K562 (cell line): ENCODE data around the gene CUTA. TPM values are rescaled to one million over a fixed set of nuclear protein-coding genes. Genes with fewer than 3 reads are reported as not detected.

Experiments
- ATAC-seq: fragments of 200-7000 bp; cut with Tn5 transposase; 3 replicates; pipeline ENCODE4 v1.9.1; 2020; ENCODE audit warnings: moderate library complexity
- BruUV-seq: library from RNA; stranded (reverse); fragments of 400-500 nt; replicated peaks from 2 replicates; lab custom pipeline; 2021; lab: Mats Ljungman, UMichigan
- CTCF ChIA-PET: fragments of 300-600 bp; formaldehyde crosslinking; extraction: SDS; loops from one replicate; lab custom pipeline; 2021; ENCODE audit warnings: low intra/inter-chr PET ratio; lab: Yijun Ruan, JAX
- POLR2A ChIA-PET: fragments of 300-600, 350-650 bp; sonication (Branson Sonifier 250); formaldehyde crosslinking; extraction: SDS; loops from one replicate; lab custom pipeline; 2021; ENCODE audit warnings: antibody characterized with exemption, inconsistent platforms; lab: Yijun Ruan, JAX
- DNase-seq, 4 experiments: peaks; one replicate each; pipeline versions ENCODE4 v3.0.0 to v3.0.0-alpha.2; 2011 to 2018; ENCODE audit warnings: low spot score in 3 of 4, mixed read lengths in 3 of 4; ENCODE audit errors: extremely low read depth in 1 of 4
- FAIRE-seq: peaks from 2 replicates; lab custom pipeline; 2011; peaks lifted over from hg19 to GRCh38; lab: Jason Lieb, UNC
- H2AFZ ChIP-seq: 2 replicates; pipeline ENCODE4 v1.6.0; 2011; ENCODE audit warnings: low read depth, low read length, control low read depth, inconsistent platforms
- H3K27ac ChIP-seq: fragments of 200-600 bp; 3 replicates; pipeline ENCODE4 v1.8.0; 2011; ENCODE audit warnings: low read depth, mild to moderate bottlenecking, control low read depth, inconsistent platforms, low read length, moderate library complexity, mixed read lengths; ENCODE audit errors: extremely low read depth
- H3K27me3 ChIP-seq, 2 experiments: fragments of 300-600 bp in 1 of 2; 2 replicates in 1 of 2; 3 replicates in 1 of 2; pipeline versions ENCODE4 v1.6.0 to v1.8.0; 2011; ENCODE audit warnings: inconsistent platforms in 2 of 2, low read length in 2 of 2, mild to moderate bottlenecking in 1 of 2, mixed read lengths in 1 of 2, moderate library complexity in 1 of 2; ENCODE audit not compliant: control insufficient read depth in 2 of 2, insufficient read depth in 2 of 2
- H3K36me3 ChIP-seq: fragments of 300-600 bp; 3 replicates; pipeline ENCODE4 v1.8.0; 2011; ENCODE audit warnings: mild to moderate bottlenecking, low read length, inconsistent platforms; ENCODE audit not compliant: control insufficient read depth, insufficient read depth
- H3K4me1 ChIP-seq, 2 experiments: fragments of 200-600 bp in 1 of 2; replicated peaks in 1 of 2; 2 replicates in 1 of 2; 3 replicates in 1 of 2; pipeline versions ENCODE4 v1.5.1 to v1.8.0; 2011; ENCODE audit warnings: inconsistent platforms in 2 of 2, low read length in 2 of 2, mild to moderate bottlenecking in 1 of 2, mixed read lengths in 1 of 2, moderate library complexity in 1 of 2; ENCODE audit not compliant: control insufficient read depth in 2 of 2, insufficient read depth in 2 of 2
- H3K4me2 ChIP-seq: 2 replicates; pipeline ENCODE4 v1.6.1; 2011; ENCODE audit warnings: low read length, control low read depth, inconsistent platforms, mixed read lengths; ENCODE audit not compliant: insufficient read depth
- H3K4me3 ChIP-seq: fragments of 200-600 bp; sonication (generic), shearing (Covaris generic); 2 replicates; pipeline ENCODE4 v1.5.1; 2016; ENCODE audit warnings: control low read depth, inconsistent platforms
- H3K79me2 ChIP-seq: fragments of 200-600 bp; 3 replicates; pipeline ENCODE4 v1.8.0; 2011; ENCODE audit warnings: low read length, inconsistent platforms; ENCODE audit not compliant: control insufficient read depth, insufficient read depth
- H3K9ac ChIP-seq, 2 experiments: 2 replicates each; pipeline versions ENCODE4 v1.6.0 to v1.6.1; 2011; ENCODE audit warnings: low read depth in 2 of 2, low read length in 2 of 2, control low read depth in 1 of 2, inconsistent platforms in 1 of 2, mild to moderate bottlenecking in 1 of 2, mixed read lengths in 1 of 2; ENCODE audit not compliant: insufficient read depth in 1 of 2
- H3K9me1 ChIP-seq: one replicate; pipeline ENCODE4 v1.6.0; 2011; ENCODE audit warnings: inconsistent platforms, mild to moderate bottlenecking, low read length, moderate library complexity; ENCODE audit not compliant: control insufficient read depth, insufficient read depth
- H3K9me3 ChIP-seq: replicated peaks from 2 replicates; pipeline ENCODE4 v1.5.1; 2011; ENCODE audit warnings: low read depth, low read length, inconsistent platforms; ENCODE audit not compliant: control insufficient read depth, insufficient read depth
- H4K20me1 ChIP-seq: replicated peaks from 2 replicates; pipeline ENCODE4 v1.6.1; 2011; ENCODE audit warnings: low read length, inconsistent platforms, mixed read lengths; ENCODE audit not compliant: control insufficient read depth, insufficient read depth
- AFF1 ChIP-seq, 2 experiments: fragments of 450-650 bp; IDR thresholded peaks; 2 replicates each; pipeline ENCODE4 v1.6.1; 2018; ENCODE audit warnings: mild to moderate bottlenecking in 2 of 2, low read depth in 1 of 2; ENCODE audit not compliant: partially characterized antibody in 2 of 2
- CSDE1 ChIP-seq, 2 experiments: fragments of 450-650 bp; IDR thresholded peaks; 2 replicates each; pipeline ENCODE4 v1.6.1; 2016; ENCODE audit warnings: mild to moderate bottlenecking in 1 of 2
- CTBP1 ChIP-seq: fragments of 450-650 bp; IDR thresholded peaks from 2 replicates; pipeline ENCODE4 v1.6.1; 2016; ENCODE audit warnings: borderline replicate concordance
- EHMT2 ChIP-seq: fragments of 450-650 bp; IDR thresholded peaks from 2 replicates; pipeline ENCODE4 v1.6.1; 2018; ENCODE audit warnings: antibody characterized with exemption
- ELF4 ChIP-seq: fragments of 450-650 bp; formaldehyde crosslinking; IDR thresholded peaks from 2 replicates; pipeline ENCODE4 v1.4.0; 2022; ENCODE audit warnings: missing genetic modification characterization
- HEY1 ChIP-seq: fragments of 250-450 bp; sonication (Bioruptor Pico); IDR thresholded peaks from 2 replicates; pipeline ENCODE4 v1.5.0; 2020; ENCODE audit warnings: mild to moderate bottlenecking, moderate library complexity, borderline replicate concordance
- MCM3 ChIP-seq: fragments of 450-650 bp; IDR thresholded peaks from 2 replicates; pipeline ENCODE4 v1.6.1; 2016
- PHB2 ChIP-seq: fragments of 450-650 bp; IDR thresholded peaks from 2 replicates; pipeline ENCODE4 v1.6.1; 2017; ENCODE audit warnings: low read depth
- POLR2A ChIP-seq: fragments of 450-650 bp; conservative IDR thresholded peaks from 2 replicates; pipeline ENCODE4 v1.6.1; 2016
- PTBP1 ChIP-seq: fragments of 200-400 bp; formaldehyde crosslinking; IDR thresholded peaks from 2 replicates; pipeline ENCODE4 v1.6.1; 2017; ENCODE audit warnings: low read depth, low read length
- RB1 ChIP-seq: fragments of 450-650 bp; IDR thresholded peaks from 2 replicates; pipeline ENCODE4 v1.6.1; 2017; ENCODE audit warnings: low read depth, mild to moderate bottlenecking
- RBM22 ChIP-seq: fragments of 200-400 bp; formaldehyde crosslinking; IDR thresholded peaks from 2 replicates; pipeline ENCODE4 v1.6.1; 2018; ENCODE audit warnings: low read length, low read depth; ENCODE audit not compliant: poor library complexity, severe bottlenecking
- TGIF2 ChIP-seq: sonication (generic); formaldehyde crosslinking; IDR thresholded peaks from 2 replicates; pipeline ENCODE4 v1.8.1; 2022; ENCODE audit warnings: mild to moderate bottlenecking, missing genetic modification reagents, moderate library complexity
- ZC3H4 ChIP-seq: sonication (generic); formaldehyde crosslinking; IDR thresholded peaks from 2 replicates; pipeline ENCODE4 v1.9.0; 2021; ENCODE audit warnings: missing genetic modification reagents, borderline replicate concordance
- ZNF217 ChIP-seq: sonication (generic); formaldehyde crosslinking; IDR thresholded peaks from 2 replicates; pipeline ENCODE4 v1.8.0; 2022; ENCODE audit warnings: mild to moderate bottlenecking, missing genetic modification reagents
- ZNF561 ChIP-seq: fragments of 450-650 bp; formaldehyde crosslinking; conservative IDR thresholded peaks from 2 replicates; pipeline ENCODE4 v1.4.0; 2020; ENCODE audit warnings: mild to moderate bottlenecking, moderate library complexity
- WGBS: fragments of 100-300 bp; shearing (Covaris generic); methylation state at CpG from one replicate; pipeline ENCODE4 v1.1.6; 2016; ENCODE audit warnings: low coverage, mixed read lengths; ENCODE audit not compliant: insufficient coverage; ENCODE audit errors: missing lambda C conversion rate; 5-methylcytosine and 5-hydroxymethylcytosine counted together
- in situ Hi-C: fragments of 300-500 bp; cut with MboI; formaldehyde crosslinking; loops from 4 replicates; pipeline ENCODE4 v1.15.0; 2018; ENCODE audit warnings: inconsistent platforms, mixed read lengths
- intact Hi-C: fragments of 100-400 bp; cut with micrococcal nuclease; formaldehyde crosslinking; loops from 2 replicates; pipeline ENCODE4 v1.14.2; 2022
- polyA plus RNA-seq, 8 experiments: library from polyadenylated mRNA; depleted of rRNA in 4 of 8; stranded (reverse) in 5 of 8; unstranded in 3 of 8; fragments of >200 nt; fragmentation: Nextera tagmentation in 2 of 8; fragmentation: Illumina TruSeq in 1 of 8; extraction: Ambion mirVana in 2 of 8; extraction: Trizol in 1 of 8; gene quantifications; 2 replicates each; pipeline versions ENCODE4 v1.2.1 to v1.2.3, GENCODE V29; 2011 to 2014; ENCODE audit warnings: inconsistent platforms in 1 of 8, missing spikeins in 1 of 8
- total RNA-seq, 7 experiments: library from RNA; depleted of rRNA in 6 of 7; stranded (reverse); fragments of >200 nt in 6 of 7; fragmentation: Illumina TruSeq in 2 of 7; extraction: Trizol in 2 of 7; gene quantifications; 2 replicates each; pipeline versions ENCODE4 v1.2.1 to v1.2.3, GENCODE V29; 2011 to 2021; ENCODE audit warnings: low replicate concordance in 1 of 7
- TF ChIP-seq, protein P1 (sequence below): IDR thresholded peaks from 2 replicates; pipeline ENCODE4 v1.6.1; 2016; ENCODE audit warnings: missing genetic modification characterization, missing compliant biosample characterization

The CUTA gene
- total and polyA plus RNA-seq, 9 of the 15 experiments (the other 6 are each of a cell fraction or from before 2014, with no cell fraction given), result 166 to 682 (median 310) TPM

DNA sequence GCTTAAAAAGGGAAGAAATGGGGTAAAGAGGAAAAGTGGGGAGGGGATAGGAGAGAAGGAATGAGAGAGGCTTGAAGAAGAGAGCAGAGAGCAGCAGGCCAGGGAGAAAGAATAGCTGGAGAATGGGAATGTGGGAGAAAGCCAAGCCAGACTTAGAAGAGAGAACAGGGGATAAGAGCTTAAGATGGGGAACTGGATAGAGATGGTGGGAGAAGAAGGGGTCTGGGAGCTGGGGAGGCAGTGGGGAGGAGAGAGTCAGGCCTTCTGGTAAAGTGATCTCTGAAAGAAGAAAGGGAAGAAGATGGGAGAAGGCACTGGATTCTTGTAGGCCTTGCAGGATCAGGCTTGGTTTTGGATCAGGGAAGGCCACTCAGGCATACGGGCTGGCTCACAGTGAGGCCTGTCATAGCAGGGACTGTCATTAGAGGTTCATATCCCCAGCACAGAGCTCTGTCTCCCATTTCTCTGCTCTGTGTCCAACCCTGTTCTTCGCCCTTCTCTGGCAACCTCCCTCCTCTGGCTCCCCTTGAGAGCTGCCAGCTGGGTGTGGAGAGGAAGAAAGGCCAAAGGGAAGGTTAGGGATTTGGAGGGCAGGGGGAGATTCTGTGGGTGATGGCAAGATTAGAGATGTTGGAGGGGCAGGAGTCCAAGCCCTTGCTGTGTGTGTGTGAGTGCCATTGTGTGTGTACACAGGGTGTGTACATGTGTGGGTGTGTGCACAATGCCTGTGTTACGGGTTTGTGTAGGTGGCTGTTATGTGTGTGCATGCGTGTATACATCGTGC lies 11.3 kb upstream of the CUTA start:
- H3K27ac ChIP-seq, result peak overlapping the region; percentile 77
- no peaks in the 10 kb centered on the region; the same call in 1 of the 2 replicates for H4K20me1 ChIP-seq
- TSS peak; percentile 64 for BruUV-seq
- peak overlapping the region; percentile 82 for H3K4me2 ChIP-seq
- in situ Hi-C loops, result no loop called here
- peak overlapping the region; percentile 60 to 91; a peak in 3 of 4 replicates for H3K9ac ChIP-seq
- peaks cover 51% of the 10 kb centered on the region for H3K79me2 ChIP-seq
- DNase-seq, result peak in 1 of 4 experiments; percentile 33
- CTCF ChIA-PET, result interaction anchor here (0.6 kb wide), 1 partner anchor 9 kb away, joined by 3 read pairs; no protein-coding TSS in a partner anchor
- intact Hi-C loops, result loop anchor here (5.0 to 10.0 kb wide), 4 partner anchors 54 to 304 kb away; partner anchors contain the start of genes BAK1 and RGL2
- peak overlapping the region; percentile 77; the same call in 1 of the 2 replicates for H2AFZ ChIP-seq
- H3K36me3 ChIP-seq, result no peaks in the 10 kb centered on the region
- 69% methylated on average over 5 of the region's 5 CpGs for WGBS
- H3K27me3 ChIP-seq, result no peaks in the 10 kb centered on the region
- ATAC-seq, result no peak
- H3K9me3 ChIP-seq, result no peaks in the 10 kb centered on the region
- no peaks in the 10 kb centered on the region for H3K9me1 ChIP-seq
- peak overlapping the region; percentile 49; the same call in 1 of the 2 replicates for H3K4me3 ChIP-seq
- H3K4me1 ChIP-seq, result peaks cover 53 to 65% of the 10 kb centered on the region in 2 experiments
- peak; percentile 40 for FAIRE-seq
- POLR2A ChIA-PET, result interaction anchor here (0.5 to 1.2 kb wide), 7 partner anchors 11 to 286 kb away, joined by 3 to 6 read pairs (median 3); no protein-coding TSS in a partner anchor
- peak in 1 of 2 experiments; percentile 36 for TF ChIP-seq AFF1 (IDR thresholded peaks at IDR 0.05; ENCODE audit: low read depth in 1 of 2, partially characterized antibody in 2 of 2)
- peak; percentile 50; the same call in 1 of the 2 replicates for TF ChIP-seq ZC3H4 (CRISPR knock-in tag)
- 0 out of 2 replicates have a peak, but pooled peaks have one; percentile 33 for TF ChIP-seq PHB2
- no peak for TF ChIP-seq HEY1 (CRISPR knock-in tag)
- 0 out of 2 replicates have a peak, but pooled peaks have one; percentile 7 for TF ChIP-seq ZNF561 (CRISPR knock-in tag)
- TF ChIP-seq MCM3, result no peak
- 0 out of 2 replicates have a peak, but pooled peaks have one; percentile 33 for TF ChIP-seq ELF4 (CRISPR knock-in tag)
- TF ChIP-seq, protein P1, sequence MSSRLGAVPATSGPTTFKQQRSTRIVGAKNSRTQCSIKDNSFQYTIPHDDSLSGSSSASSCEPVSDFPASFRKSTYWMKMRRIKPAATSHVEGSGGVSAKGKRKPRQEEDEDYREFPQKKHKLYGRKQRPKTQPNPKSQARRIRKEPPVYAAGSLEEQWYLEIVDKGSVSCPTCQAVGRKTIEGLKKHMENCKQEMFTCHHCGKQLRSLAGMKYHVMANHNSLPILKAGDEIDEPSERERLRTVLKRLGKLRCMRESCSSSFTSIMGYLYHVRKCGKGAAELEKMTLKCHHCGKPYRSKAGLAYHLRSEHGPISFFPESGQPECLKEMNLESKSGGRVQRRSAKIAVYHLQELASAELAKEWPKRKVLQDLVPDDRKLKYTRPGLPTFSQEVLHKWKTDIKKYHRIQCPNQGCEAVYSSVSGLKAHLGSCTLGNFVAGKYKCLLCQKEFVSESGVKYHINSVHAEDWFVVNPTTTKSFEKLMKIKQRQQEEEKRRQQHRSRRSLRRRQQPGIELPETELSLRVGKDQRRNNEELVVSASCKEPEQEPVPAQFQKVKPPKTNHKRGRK, result peak; percentile 59
- TF ChIP-seq CSDE1 (IDR thresholded peaks at IDR 0.05), result 0 out of 4 replicates have a peak, but pooled peaks of 1 of the 2 experiments have one; percentile 79
- 0 out of 2 replicates have a peak, but pooled peaks have one; percentile 11 for TF ChIP-seq CTBP1
- TF ChIP-seq TGIF2, result no peak
- TF ChIP-seq RBM22, result no peak
- TF ChIP-seq POLR2A, result peak; percentile 32; the same call in 1 of the 2 replicates
- TF ChIP-seq PTBP1, result no peak
- TF ChIP-seq RB1, result no peak
- TF ChIP-seq ZNF217, result no peak
- TF ChIP-seq EHMT2, result peak; percentile 47; the same call in 1 of the 2 replicates
